GM23338 (cell line): ENCODE data around the gene CUBN. TPM values are rescaled to one million over a fixed set of nuclear protein-coding genes. Genes with fewer than 3 reads are reported as not detected.

ENCODE experiments used
- ATAC-seq: fragments of 200-7000 bp; cut with Tn5 transposase; 3 replicates; pipeline ENCODE4 v1.9.1; 2020
- DNase-seq: peaks from one replicate; pipeline ENCODE4 v3.0.0-alpha.2; 2015; ENCODE audit warnings: low spot score
- H2AFZ ChIP-seq: fragments of 200-600 bp; sonication (generic); 2 replicates; pipeline ENCODE4 v1.8.0; 2016; ENCODE audit warnings: antibody characterized with exemption, mild to moderate bottlenecking, moderate library complexity
- H3F3A ChIP-seq: fragments of 200-600 bp; sonication (generic); replicated peaks from 2 replicates; pipeline ENCODE4 v1.8.0; 2017; ENCODE audit warnings: antibody characterized with exemption, mixed run types, low read depth
- H3K27ac ChIP-seq: fragments of 200-600 bp; sonication (generic); 2 replicates; pipeline ENCODE4 v1.6.1; 2016; ENCODE audit warnings: low read depth
- H3K27me3 ChIP-seq: fragments of 200-600 bp; sonication (generic); 2 replicates; pipeline ENCODE4 v1.8.0; 2016; ENCODE audit warnings: mild to moderate bottlenecking, mixed run types, moderate library complexity; ENCODE audit not compliant: insufficient read depth
- H3K36me3 ChIP-seq: fragments of 200-600 bp; sonication (generic); 2 replicates; pipeline ENCODE4 v1.8.0; 2016; ENCODE audit warnings: mild to moderate bottlenecking; ENCODE audit not compliant: insufficient read depth
- H3K4me1 ChIP-seq: fragments of 200-600 bp; sonication (generic); 2 replicates; pipeline ENCODE4 v1.8.0; 2016; ENCODE audit warnings: mild to moderate bottlenecking, moderate library complexity; ENCODE audit not compliant: insufficient read depth
- H3K4me2 ChIP-seq: fragments of 200-600 bp; sonication (generic); 2 replicates; pipeline ENCODE4 v1.7.1; 2017; ENCODE audit warnings: mixed run types
- H3K4me3 ChIP-seq: fragments of 200-600 bp; sonication (generic); 2 replicates; pipeline ENCODE4 v1.6.1; 2016; ENCODE audit warnings: mixed run types
- H3K79me2 ChIP-seq: fragments of 200-600 bp; sonication (generic); replicated peaks from 2 replicates; pipeline ENCODE4 v1.8.0; 2017; ENCODE audit warnings: mild to moderate bottlenecking; ENCODE audit not compliant: insufficient read depth
- H3K9me2 ChIP-seq: fragments of 200-600 bp; sonication (generic); 2 replicates; pipeline ENCODE4 v1.8.0; 2017; ENCODE audit not compliant: insufficient read depth
- H4K20me1 ChIP-seq: fragments of 200-600 bp; sonication (generic); replicated peaks from 2 replicates; pipeline ENCODE4 v1.8.0; 2017; ENCODE audit warnings: mild to moderate bottlenecking; ENCODE audit not compliant: insufficient read depth
- H3K27ac Mint-ChIP-seq: 2 replicates; pipeline ENCODE4 v1.8.0; 2020; ENCODE audit warnings: inconsistent platforms, mild to moderate bottlenecking, moderate library complexity, mixed read lengths
- H3K27me3 Mint-ChIP-seq: 3 replicates; pipeline ENCODE4 v1.8.0; 2022; ENCODE audit warnings: low read depth, mild to moderate bottlenecking, moderate library complexity, mixed read lengths, inconsistent platforms; ENCODE audit not compliant: insufficient read depth, poor library complexity
- H3K36me3 Mint-ChIP-seq: 3 replicates; pipeline ENCODE4 v1.8.0; 2021; ENCODE audit warnings: low read depth, mild to moderate bottlenecking, inconsistent platforms, moderate library complexity, mixed read lengths
- H3K4me1 Mint-ChIP-seq: 3 replicates; pipeline ENCODE4 v1.8.0; 2020; ENCODE audit warnings: mild to moderate bottlenecking, inconsistent platforms, mixed read lengths
- H3K4me3 Mint-ChIP-seq: 3 replicates; pipeline ENCODE4 v1.8.0; 2021; ENCODE audit warnings: moderate library complexity, mild to moderate bottlenecking, inconsistent platforms, mixed read lengths
- H3K9me3 Mint-ChIP-seq: 3 replicates; pipeline ENCODE4 v1.8.0; 2020; ENCODE audit warnings: moderate library complexity, mild to moderate bottlenecking, inconsistent platforms, mixed read lengths
- CREB1 ChIP-seq: fragments of 250-450 bp; sonication (Bioruptor Pico); IDR thresholded peaks from 2 replicates; pipeline ENCODE4 v1.5.0; 2020; ENCODE audit warnings: low read depth, mild to moderate bottlenecking, moderate library complexity
- CTCF ChIP-seq, 2 experiments: fragments of 200-600 bp in 1 of 2; sonication (generic) in 1 of 2; conservative IDR thresholded peaks; 2 replicates each; pipeline versions ENCODE4 v1.5.1 to v1.6.1; 2016 to 2017; ENCODE audit warnings: antibody characterized with exemption in 2 of 2, low read depth in 2 of 2, mild to moderate bottlenecking in 2 of 2, moderate library complexity in 1 of 2
- ETS1 ChIP-seq: IDR thresholded peaks from 2 replicates; pipeline ENCODE4 v1.6.1; 2016; ENCODE audit warnings: antibody characterized with exemption
- EZH2 ChIP-seq: fragments of 200-600 bp; sonication (generic); IDR thresholded peaks from one replicate; pipeline ENCODE4 v1.8.0; 2017; ENCODE audit warnings: antibody characterized with exemption, mild to moderate bottlenecking, low read depth; ENCODE audit not compliant: unreplicated experiment
- EZH2phosphoT487 ChIP-seq: fragments of 200-600 bp; sonication (generic); IDR thresholded peaks from one replicate; pipeline ENCODE4 v1.8.1; 2018; ENCODE audit warnings: antibody characterized with exemption; ENCODE audit not compliant: unreplicated experiment
- JUNB ChIP-seq: IDR thresholded peaks from one replicate; pipeline ENCODE4 v1.6.1; 2016; ENCODE audit warnings: antibody characterized with exemption; ENCODE audit not compliant: unreplicated experiment
- NANOG ChIP-seq: IDR thresholded peaks from 2 replicates; pipeline ENCODE4 v1.6.1; 2016; ENCODE audit warnings: antibody characterized with exemption, borderline replicate concordance
- POLR2AphosphoS5 ChIP-seq: IDR thresholded peaks from 2 replicates; pipeline ENCODE4 v1.6.1; 2016; ENCODE audit warnings: antibody characterized with exemption, low read depth
- STAT1 ChIP-seq: IDR thresholded peaks from one replicate; pipeline ENCODE4 v1.6.1; 2016; ENCODE audit warnings: antibody characterized with exemption; ENCODE audit not compliant: unreplicated experiment
- ZNF114 ChIP-seq: fragments of 250-450 bp; sonication (Bioruptor Pico); IDR thresholded peaks from 2 replicates; pipeline ENCODE4 v1.5.0; 2020; ENCODE audit warnings: mild to moderate bottlenecking, moderate library complexity
- ZNF331 ChIP-seq: fragments of 250-450 bp; sonication (Bioruptor Pico); IDR thresholded peaks from 2 replicates; pipeline ENCODE4 v1.5.0; 2020; ENCODE audit warnings: low read depth, mild to moderate bottlenecking, moderate library complexity
- ZNF462 ChIP-seq: fragments of 250-450 bp; sonication (Bioruptor Pico); IDR thresholded peaks from 2 replicates; pipeline ENCODE4 v1.5.0; 2020; ENCODE audit warnings: mild to moderate bottlenecking, moderate library complexity
- polyA plus RNA-seq: library from polyadenylated mRNA; unstranded; fragments of >200 nt; fragmentation: Nextera tagmentation; extraction: Ambion mirVana; gene quantifications from 2 replicates; pipeline ENCODE4 v1.2.1, GENCODE V29; 2016
- total RNA-seq: library from RNA; depleted of rRNA; stranded (reverse); fragments of >200 nt; shearing (Covaris generic); gene quantifications from 2 replicates; pipeline ENCODE4 v1.2.3, GENCODE V29; 2014
- TF ChIP-seq, protein P1 (sequence below): IDR thresholded peaks from one replicate; pipeline ENCODE4 v1.6.1; 2018; ENCODE audit warnings: antibody characterized with exemption; ENCODE audit not compliant: unreplicated experiment

Gene CUBN
- total and polyA plus RNA-seq, 2 experiments from 2014 or later, result 0.06 to 1.8 TPM

- TF ChIP-seq ETS1 (no peak), STAT1 (no peak), JUNB (no peak), ZNF331 (CRISPR knock-in tag) (no peak), CREB1 (CRISPR knock-in tag) (no peak), ZNF114 (CRISPR knock-in tag) (no peak), EZH2 (no peak), ZNF462 (CRISPR knock-in tag) (no peak), EZH2phosphoT487 (no peak), POLR2AphosphoS5 (no peak), NANOG (no peak), CTCF (conservative IDR thresholded peaks at IDR 0.05; ENCODE audit: low read depth in 2 of 2) (no peak)
- TF ChIP-seq, protein P1, sequence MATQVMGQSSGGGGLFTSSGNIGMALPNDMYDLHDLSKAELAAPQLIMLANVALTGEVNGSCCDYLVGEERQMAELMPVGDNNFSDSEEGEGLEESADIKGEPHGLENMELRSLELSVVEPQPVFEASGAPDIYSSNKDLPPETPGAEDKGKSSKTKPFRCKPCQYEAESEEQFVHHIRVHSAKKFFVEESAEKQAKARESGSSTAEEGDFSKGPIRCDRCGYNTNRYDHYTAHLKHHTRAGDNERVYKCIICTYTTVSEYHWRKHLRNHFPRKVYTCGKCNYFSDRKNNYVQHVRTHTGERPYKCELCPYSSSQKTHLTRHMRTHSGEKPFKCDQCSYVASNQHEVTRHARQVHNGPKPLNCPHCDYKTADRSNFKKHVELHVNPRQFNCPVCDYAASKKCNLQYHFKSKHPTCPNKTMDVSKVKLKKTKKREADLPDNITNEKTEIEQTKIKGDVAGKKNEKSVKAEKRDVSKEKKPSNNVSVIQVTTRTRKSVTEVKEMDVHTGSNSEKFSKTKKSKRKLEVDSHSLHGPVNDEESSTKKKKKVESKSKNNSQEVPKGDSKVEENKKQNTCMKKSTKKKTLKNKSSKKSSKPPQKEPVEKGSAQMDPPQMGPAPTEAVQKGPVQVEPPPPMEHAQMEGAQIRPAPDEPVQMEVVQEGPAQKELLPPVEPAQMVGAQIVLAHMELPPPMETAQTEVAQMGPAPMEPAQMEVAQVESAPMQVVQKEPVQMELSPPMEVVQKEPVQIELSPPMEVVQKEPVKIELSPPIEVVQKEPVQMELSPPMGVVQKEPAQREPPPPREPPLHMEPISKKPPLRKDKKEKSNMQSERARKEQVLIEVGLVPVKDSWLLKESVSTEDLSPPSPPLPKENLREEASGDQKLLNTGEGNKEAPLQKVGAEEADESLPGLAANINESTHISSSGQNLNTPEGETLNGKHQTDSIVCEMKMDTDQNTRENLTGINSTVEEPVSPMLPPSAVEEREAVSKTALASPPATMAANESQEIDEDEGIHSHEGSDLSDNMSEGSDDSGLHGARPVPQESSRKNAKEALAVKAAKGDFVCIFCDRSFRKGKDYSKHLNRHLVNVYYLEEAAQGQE, result no peak
- Mint-ChIP-seq H3K9me3 (no peaks in the 10 kb centered on the region), H3K4me3 (no peak overlapping the region), H3K4me1 (peaks cover 32% of the 10 kb centered on the region), H3K27me3 (no peaks in the 10 kb centered on the region), H3K36me3 (no peaks in the 10 kb centered on the region), H3K27ac (no peak overlapping the region)
- Histone ChIP-seq H3F3A (no peaks in the 10 kb centered on the region), H3K9me2 (no peaks in the 10 kb centered on the region; the same call in 1 of the 2 replicates), H3K27me3 (no peaks in the 10 kb centered on the region), H2AFZ (no peak overlapping the region; the same call in 1 of the 2 replicates), H3K4me2 (no peak overlapping the region), H3K36me3 (no peaks in the 10 kb centered on the region), H3K79me2 (no peaks in the 10 kb centered on the region), H3K27ac (no peak overlapping the region), H3K4me1 (0 out of 2 replicates have a peak, but pooled peaks cover 5% of the 10 kb centered on the region), H4K20me1 (no peaks in the 10 kb centered on the region), H3K4me3 (no peak overlapping the region)
- no peak for ATAC-seq
- DNase-seq, result no peak
These were observed 181.2 kb downstream of the CUBN start for GRCh38 chr10:16948361-16948760.
